ENCODE measurements around the gene HM13.
"Not testable (repeated sequence)": the region's sequence is repeated elsewhere in the genome, so short reads cannot be mapped to it uniquely, and the experiment has no call there.

The HM13 gene

GRCh38 chr20:31536575-31536974 lies 22.3 kb downstream of the HM13 start:
- Histone ChIP-seq H3K4me3 (no peak overlapping the region), H3K27ac (no peak overlapping the region)
- no peak for DNase-seq (ENCODE audit: low spot score)
- no peak for TF ChIP-seq CTCF (IDR thresholded peaks at IDR 0.05)

- no peak for TF ChIP-seq CTCF (IDR thresholded peaks at IDR 0.05)
- no peak for DNase-seq (ENCODE audit: low spot score)
- no peak overlapping the region for H3K4me3 ChIP-seq
- H3K27ac ChIP-seq: no peak overlapping the region
These were observed 23.1 kb downstream of the HM13 start for GRCh38 chr20:31537116-31537871.

- DNase-seq (ENCODE audit: low spot score): no peak
- H3K4me3 ChIP-seq: no peak overlapping the region
- H3K27ac ChIP-seq: no peak overlapping the region
- TF ChIP-seq CTCF (IDR thresholded peaks at IDR 0.05): no peak
These were observed 23.6 kb downstream of the HM13 start for GRCh38 chr20:31537890-31538289.

- Histone ChIP-seq H3K27ac (no peak overlapping the region), H3K4me3 (no peak overlapping the region)
- no peak for DNase-seq (ENCODE audit: low spot score)
- no peak for TF ChIP-seq CTCF (IDR thresholded peaks at IDR 0.05)
These were observed 24.1 kb downstream of the HM13 start for GRCh38 chr20:31538326-31538725.

- not testable (repeated sequence) for DNase-seq (ENCODE audit: low spot score); H3K4me3 ChIP-seq; H3K27ac ChIP-seq
These were observed 25.4 kb downstream of the HM13 start for GRCh38 chr20:31539636-31540035.

- H3K4me3 ChIP-seq: no peak overlapping the region
- H3K27ac ChIP-seq: no peak overlapping the region
- TF ChIP-seq CTCF (IDR thresholded peaks at IDR 0.05): no peak
- DNase-seq (ENCODE audit: low spot score): no peak
These were observed 26.2 kb downstream of the HM13 start for GRCh38 chr20:31540406-31540805.

GRCh38 chr20:31542201-31542842 lies 28.1 kb downstream of the HM13 start:
- TF ChIP-seq CTCF (IDR thresholded peaks at IDR 0.05): no peak
- no peak for DNase-seq (ENCODE audit: low spot score)
- Histone ChIP-seq H3K27ac (peak overlapping the region in 1 of 2 donors; percentile 12), H3K4me3 (no peak overlapping the region)

Data from coronary artery (tissue), 2 donors.